Measurements from ENCODE around the gene PPA1.
"Not testable (repeated sequence)": the region's sequence is repeated elsewhere in the genome, so short reads cannot be mapped to it uniquely, and the experiment has no call there.

Gene PPA1

DNA sequence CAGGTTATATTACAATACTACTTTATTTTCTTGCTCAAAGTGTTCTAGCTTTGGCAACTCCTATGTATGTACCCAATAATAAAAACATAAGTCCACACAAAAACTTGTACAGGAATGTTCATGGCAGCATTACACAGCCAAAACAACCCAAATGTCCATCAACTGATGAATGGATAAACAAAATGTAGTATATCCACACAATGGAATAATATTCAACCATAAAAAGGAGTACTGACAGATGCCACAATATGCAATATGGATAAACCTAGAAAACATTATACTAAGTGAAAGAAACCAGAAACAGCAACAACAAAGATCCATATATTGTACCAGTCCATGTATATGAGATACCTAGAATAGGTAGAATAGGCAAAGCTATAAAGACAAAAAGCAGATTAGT, 21.0 kb downstream of the PPA1 start:
- DNase-seq (ENCODE audit: low read depth), result no peak

- DNase-seq (ENCODE audit: low read depth), result no peak
Observed at GRCh38 chr10:70206762-70207161, 26.5 kb downstream of the PPA1 start.

DNA sequence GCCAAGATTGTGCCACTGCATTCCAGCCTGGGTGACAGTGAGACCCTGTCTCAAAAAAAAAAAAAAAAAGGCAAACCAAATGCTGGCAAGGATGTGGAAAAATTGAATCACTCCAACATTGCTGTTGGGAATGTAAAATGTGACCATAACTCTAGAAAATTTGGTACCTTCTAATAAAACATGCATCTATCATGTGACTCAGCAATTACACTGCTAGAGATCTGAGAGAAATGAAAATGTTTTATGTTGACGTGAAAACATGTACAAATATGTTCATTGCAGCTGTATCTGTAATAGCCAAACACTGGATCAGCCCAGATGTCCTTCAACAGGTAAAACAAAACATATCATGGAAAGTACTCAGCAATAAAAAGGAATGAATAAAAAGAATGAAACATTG, 32.1 kb downstream of the PPA1 start:
- DNase-seq (ENCODE audit: low read depth), result no peak

DNA sequence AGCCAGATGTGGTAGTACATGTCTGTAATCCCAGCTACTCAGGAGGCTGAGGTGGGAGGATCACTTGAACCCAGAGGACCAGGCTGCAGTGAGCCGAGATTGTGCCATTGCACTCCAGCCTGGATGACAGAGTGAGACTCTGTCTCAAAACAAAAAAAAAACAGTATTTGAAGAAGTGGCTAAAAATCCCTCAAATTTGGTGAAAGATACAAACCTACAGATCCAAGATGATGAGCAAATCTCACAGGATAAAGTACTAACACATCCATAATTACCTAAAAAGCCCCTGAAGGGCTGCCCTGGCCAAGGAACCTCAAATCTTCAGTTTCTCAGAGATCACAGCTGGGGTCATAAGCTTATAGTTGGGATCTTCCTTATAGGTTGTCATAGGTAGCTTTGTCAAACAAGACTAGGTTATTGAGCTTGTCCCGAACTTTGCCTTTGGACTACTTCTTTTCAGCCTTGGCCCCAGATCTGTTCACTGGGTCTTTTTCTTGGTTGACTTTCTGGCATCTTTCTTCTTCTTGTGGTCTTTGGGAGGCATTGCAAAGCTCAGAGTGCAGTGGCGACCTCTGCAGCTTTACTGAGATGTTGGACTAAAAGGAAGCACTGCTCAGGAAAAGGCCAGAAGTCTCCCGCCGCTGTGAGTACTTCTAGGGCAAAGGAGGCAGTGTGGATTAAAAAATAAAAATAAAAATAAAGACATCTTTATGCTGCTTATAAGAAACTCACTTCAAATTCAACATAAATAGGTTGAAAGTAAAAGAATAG, 34.3 kb downstream of the PPA1 start:
- DNase-seq (ENCODE audit: low read depth), result no peak

GRCh38 chr10:70197235-70197945, 35.8 kb downstream of the PPA1 start:
- DNase-seq (ENCODE audit: low read depth), result no peak

DNA sequence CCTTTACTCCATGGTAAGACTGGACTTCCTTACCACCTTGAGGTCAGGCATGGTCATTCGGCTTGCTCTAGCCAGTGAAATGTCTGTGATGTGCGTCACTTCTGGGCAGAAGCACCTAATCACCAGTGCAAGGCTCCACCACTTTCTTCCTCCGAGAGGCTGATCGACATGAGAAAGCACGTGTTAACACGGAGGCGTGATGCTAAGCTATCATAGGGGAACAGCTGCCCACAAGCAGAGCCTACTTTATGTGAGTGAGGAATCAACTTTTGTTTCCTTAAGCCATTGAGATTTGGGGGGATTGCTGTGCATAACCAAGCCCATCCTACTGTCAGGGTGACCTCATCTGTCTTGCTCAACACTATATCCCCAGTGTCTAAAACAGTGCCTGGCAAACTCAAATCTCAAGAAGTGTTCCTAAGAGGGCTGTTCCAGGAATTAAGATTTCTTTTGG, 39.8 kb downstream of the PPA1 start:
- DNase-seq (ENCODE audit: low read depth), result no peak

GRCh38 chr10:70192326-70192968, 40.8 kb downstream of the PPA1 start:
- DNase-seq (ENCODE audit: low read depth), result no peak

GRCh38 chr10:70191972-70192305, 41.3 kb downstream of the PPA1 start:
- peak; percentile 96 for DNase-seq (ENCODE audit: low read depth)

GRCh38 chr10:70191161-70191971, 41.9 kb downstream of the PPA1 start:
- DNase-seq (ENCODE audit: low read depth), result no peak

GRCh38 chr10:70190581-70190980, 42.6 kb downstream of the PPA1 start:
- DNase-seq (ENCODE audit: low read depth), result no peak

- no peak for DNase-seq (ENCODE audit: low read depth)
Observed at GRCh38 chr10:70190102-70190501, 43.1 kb downstream of the PPA1 start.

DNA sequence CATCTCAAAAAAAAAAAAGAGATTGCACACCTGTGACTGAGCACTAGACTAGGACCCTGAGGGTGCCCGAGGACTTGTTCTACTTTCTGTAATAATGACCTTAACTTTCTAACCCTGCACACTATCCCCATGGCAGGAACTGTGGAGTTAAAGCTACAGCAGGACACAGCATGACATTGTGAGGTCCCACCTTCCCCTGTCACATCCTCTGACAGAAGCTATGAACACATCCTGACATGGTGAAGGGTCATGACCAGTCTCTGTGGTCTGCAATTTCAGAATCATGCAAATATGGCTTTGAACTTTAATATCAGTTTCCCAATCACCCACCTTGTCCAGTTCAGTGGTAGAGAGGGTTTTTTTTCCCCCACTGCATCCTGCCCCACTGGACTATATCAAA, 44.5 kb downstream of the PPA1 start:
- no peak for DNase-seq (ENCODE audit: low read depth)

DNA sequence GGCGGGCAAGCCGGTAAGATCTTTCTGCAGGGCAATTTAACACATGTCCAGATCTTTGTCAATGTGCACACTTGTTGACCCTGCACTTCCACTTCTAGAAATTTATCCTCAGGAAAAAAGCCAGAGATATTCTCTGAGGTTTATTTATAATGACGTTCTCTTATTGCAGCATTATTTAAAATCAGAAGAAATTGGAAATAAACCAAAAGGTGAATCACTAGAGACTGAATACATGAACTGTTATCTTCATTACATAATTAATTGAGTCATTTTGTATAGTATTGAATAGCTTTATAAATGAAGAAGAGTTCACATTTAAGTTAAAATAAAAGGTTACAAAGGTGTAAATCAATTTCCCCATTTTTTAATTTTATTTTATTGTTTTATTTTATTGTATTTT, 46.7 kb downstream of the PPA1 start:
- DNase-seq (ENCODE audit: low read depth), result no peak

DNA sequence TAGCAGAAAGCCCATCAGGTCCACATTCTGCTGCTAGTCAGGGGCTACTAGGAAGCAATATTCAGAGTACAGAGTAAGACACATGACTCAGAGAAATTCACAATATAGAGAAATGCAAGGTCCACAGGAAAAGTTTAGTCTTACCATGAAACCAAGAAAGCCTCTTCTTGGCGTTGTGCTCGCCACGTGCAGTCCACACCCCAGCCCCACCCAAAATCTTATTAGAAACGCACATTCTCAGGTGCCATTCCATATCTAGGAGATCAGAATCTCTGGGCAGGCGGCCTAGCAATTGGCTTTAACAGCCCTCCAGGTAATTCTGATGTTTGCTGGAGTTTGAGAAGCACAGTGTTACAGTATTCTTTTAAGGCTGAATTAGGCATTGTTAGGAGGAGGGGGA, 47.1 kb downstream of the PPA1 start:
- DNase-seq (ENCODE audit: low read depth), result no peak

- DNase-seq (ENCODE audit: low read depth), result no peak
Observed at GRCh38 chr10:70183304-70183703, 49.9 kb downstream of the PPA1 start.

DNA sequence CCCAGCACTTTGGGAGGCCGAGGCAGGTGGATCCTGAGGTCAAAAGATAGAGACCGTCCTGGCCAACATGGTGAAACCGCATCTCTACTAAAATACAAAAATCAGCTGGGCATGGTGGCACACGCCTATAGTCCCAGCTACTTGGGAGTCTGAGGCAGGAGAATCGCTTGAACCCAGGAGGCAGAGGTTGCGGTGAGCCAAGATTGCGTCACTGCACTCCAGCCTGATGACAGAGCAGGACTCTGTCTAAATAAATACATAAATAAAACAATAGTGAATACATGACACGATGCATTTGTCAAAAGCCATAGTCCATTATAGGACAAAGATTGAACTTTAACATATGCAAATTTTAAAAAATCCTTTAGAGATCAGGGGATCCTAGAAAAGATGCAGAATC, 54.0 kb downstream of the PPA1 start:
- not testable (repeated sequence) for DNase-seq (ENCODE audit: low read depth)

GRCh38 chr10:70178139-70178725, 55.0 kb downstream of the PPA1 start:
- DNase-seq (ENCODE audit: low read depth), result no peak

DNA sequence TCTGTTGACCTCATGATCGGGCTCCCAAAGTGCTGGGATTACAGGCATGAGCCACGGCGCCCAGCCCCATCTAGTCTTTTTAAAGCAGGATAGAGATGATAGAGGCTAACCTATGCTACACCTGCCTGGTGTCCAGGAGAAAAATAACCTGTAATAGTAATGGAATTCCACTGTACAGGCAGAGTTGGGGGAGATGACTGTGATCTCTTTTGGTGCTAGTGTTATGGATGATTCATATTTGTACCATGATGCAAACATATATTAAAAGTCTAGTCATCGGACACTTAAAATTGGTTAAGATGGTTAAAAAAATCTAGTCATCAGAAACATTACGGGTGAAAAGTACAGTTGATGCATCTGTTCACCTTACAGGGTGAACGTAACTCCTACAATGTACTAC, 56.8 kb downstream of the PPA1 start:
- no peak for DNase-seq (ENCODE audit: low read depth)

GRCh38 chr10:70175516-70175915, 57.7 kb downstream of the PPA1 start:
- DNase-seq (ENCODE audit: low read depth), result no peak

- DNase-seq (ENCODE audit: low read depth), result no peak
Observed at GRCh38 chr10:70174058-70174741, 59.0 kb downstream of the PPA1 start.

DNA sequence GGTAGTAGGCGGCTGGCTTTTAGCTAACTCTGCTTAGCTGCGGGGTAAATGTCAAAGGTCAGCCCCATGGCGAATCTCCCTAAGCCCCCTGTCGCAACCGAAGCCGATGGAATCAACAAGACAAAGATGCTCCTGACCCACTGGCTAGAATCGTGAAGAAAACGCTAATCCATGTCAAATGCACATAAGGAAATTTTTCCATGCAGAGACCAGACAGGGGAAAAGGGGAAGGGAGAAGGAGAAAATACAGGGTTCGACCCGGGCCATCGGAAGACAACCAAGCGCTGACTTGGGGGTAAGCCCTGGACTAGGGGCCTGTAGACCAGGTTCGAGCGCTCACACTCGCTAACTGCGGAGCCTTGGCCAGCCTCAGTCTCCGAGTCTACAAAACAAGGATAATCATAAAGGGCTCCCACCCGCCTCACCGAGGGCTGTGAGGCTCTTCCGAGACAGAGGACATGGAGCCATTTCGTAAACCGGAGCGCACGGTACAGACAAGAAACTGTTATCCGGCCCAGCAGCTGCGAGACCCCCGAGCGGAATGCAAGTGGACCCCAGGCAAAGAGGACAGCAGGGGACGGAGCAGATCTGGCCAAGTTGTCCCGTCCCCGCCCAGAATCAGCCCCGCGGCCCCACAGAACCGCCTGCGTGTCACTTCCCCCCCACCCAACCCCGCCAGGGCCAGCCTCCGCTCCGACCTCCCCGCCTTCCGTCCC, 63.4 kb downstream of the PPA1 start:
- no peak for DNase-seq (ENCODE audit: low read depth)
